Esophagus muscularis mucosa (tissue), 4 donors: ENCODE results near the gene RAB4A. TPM values are rescaled to one million over a fixed set of nuclear protein-coding genes. Genes with fewer than 3 reads are reported as not detected.
A peak's percentile ranks its signal among the peaks of the same experiment; 100 is the strongest.

Experiments used
- DNase-seq: peaks from one replicate; pipeline ENCODE4 v3.0.0-alpha.2; 2017; ENCODE audit errors: extremely low spot score
- H3K27ac ChIP-seq, 4 donors: fragments of 200-600 bp; sonication (generic); replicated peaks in 1 of 4; 1 replicate in 3 of 4; 2 replicates in 1 of 4; pipeline ENCODE4 v1.5.1; 2016 to 2019; ENCODE audit warnings: mild to moderate bottlenecking in 1 of 4
- H3K27me3 ChIP-seq, 4 donors: fragments of 200-600 bp; sonication (generic); one replicate each; pipeline versions ENCODE4 v1.5.1 to v1.6.0; 2016 to 2019
- H3K36me3 ChIP-seq, 4 donors: fragments of 200-600 bp; sonication (generic); one replicate each; pipeline ENCODE4 v1.5.1; 2016 to 2019
- H3K4me1 ChIP-seq, 4 donors: fragments of 200-600 bp; sonication (generic); one replicate each; pipeline ENCODE4 v1.5.1; 2016 to 2019
- H3K4me3 ChIP-seq, 4 donors: fragments of 200-600 bp; sonication (generic); 1 replicate in 2 of 4; 2 replicates in 2 of 4; pipeline ENCODE4 v1.5.1; 2016 to 2019; ENCODE audit warnings: mild to moderate bottlenecking in 4 of 4, moderate library complexity in 1 of 4
- H3K9me3 ChIP-seq, 4 donors: fragments of 200-600 bp; sonication (generic); 1 replicate in 3 of 4; 2 replicates in 1 of 4; pipeline ENCODE4 v1.5.1; 2016 to 2019
- CTCF ChIP-seq, 3 experiments: fragments of 200-600 bp in 2 of 3; fragments of 450-650 bp in 1 of 3; sonication (generic) in 2 of 3; IDR thresholded peaks; one replicate each; pipeline ENCODE4 v1.5.1; 2017 to 2019; ENCODE audit warnings: antibody characterized with exemption in 3 of 3, mild to moderate bottlenecking in 2 of 3, moderate library complexity in 1 of 3
- EP300 ChIP-seq: sonication (generic); formaldehyde crosslinking; IDR thresholded peaks from one replicate; pipeline ENCODE4 v1.6.1; 2017; ENCODE audit warnings: antibody characterized with exemption
- POLR2A ChIP-seq: fragments of 450-650 bp; IDR thresholded peaks from one replicate; pipeline ENCODE4 v1.6.1; 2017; ENCODE audit warnings: antibody characterized with exemption, moderate library complexity, mild to moderate bottlenecking, low read depth
- POLR2AphosphoS5 ChIP-seq, 2 donors: sonication (generic); formaldehyde crosslinking; IDR thresholded peaks; one replicate each; pipeline ENCODE4 v1.6.1; 2017; ENCODE audit warnings: antibody characterized with exemption in 2 of 2
- WGBS: methylation state at CpG from one replicate; pipeline ENCODE4 v1.1.5; 2018; 5-methylcytosine and 5-hydroxymethylcytosine counted together
- intact Hi-C: fragments of 100-400 bp; cut with DNase I; formaldehyde crosslinking; loops from one replicate; pipeline ENCODE4 v1.15.1; 2023
- total RNA-seq, 4 donors: library from RNA; depleted of rRNA; stranded (reverse); fragments of >200 nt; gene quantifications; one replicate each; pipeline versions ENCODE4 v1.1.0 to v1.2.1, GENCODE V29; 2016

Gene RAB4A
- total RNA-seq, 4 donors from 2014 or later, result 94.9 to 129 (median 108) TPM

- Histone ChIP-seq H3K9me3 (no peaks in the 10 kb centered on the region), H3K27me3 (no peaks in the 10 kb centered on the region), H3K4me1 (peaks cover 8 to 25% (median 17%) of the 10 kb centered on the region in 4 donors), H3K4me3 (no peak overlapping the region), H3K27ac (no peak overlapping the region), H3K36me3 (peaks cover 24 to 55% (median 28%) of the 10 kb centered on the region in 4 donors)
- WGBS, result 25% methylated on average over 2 of the region's 2 CpGs
- intact Hi-C loops, result no loop called here
- no peak for TF ChIP-seq POLR2A
- TF ChIP-seq POLR2AphosphoS5 (IDR thresholded peaks at IDR 0.05), result no peak
- TF ChIP-seq CTCF (IDR thresholded peaks at IDR 0.05), result no peak
- no peak for TF ChIP-seq EP300
- DNase-seq, result no peak
Observed at GRCh38 chr1:229309684-229310083, 38.8 kb downstream of the RAB4A start.

- intact Hi-C loops, result no loop called here
- TF ChIP-seq POLR2A (no peak), POLR2AphosphoS5 (IDR thresholded peaks at IDR 0.05) (no peak), EP300 (no peak), CTCF (IDR thresholded peaks at IDR 0.05) (no peak)
- no peak overlapping the region for H3K4me3 ChIP-seq
- H3K27ac ChIP-seq, result peak overlapping the region in 1 of 4 donors; percentile 19
- peaks cover 8 to 25% (median 17%) of the 10 kb centered on the region in 4 donors for H3K4me1 ChIP-seq
- no peak for DNase-seq
- H3K27me3 ChIP-seq, result no peaks in the 10 kb centered on the region
- 60% methylated on average over 6 of the region's 6 CpGs for WGBS
- no peaks in the 10 kb centered on the region for H3K9me3 ChIP-seq
- peaks cover 24 to 54% (median 27%) of the 10 kb centered on the region in 4 donors for H3K36me3 ChIP-seq
Observed at GRCh38 chr1:229310833-229311232, 39.9 kb downstream of the RAB4A start.

GRCh38 chr1:229316166-229316565 lies 45.3 kb downstream of the RAB4A start:
- Histone ChIP-seq H3K4me1 (peaks cover 0 to 3% (median 1%) of the 10 kb centered on the region in 4 donors), H3K27ac (no peak overlapping the region), H3K27me3 (no peaks in the 10 kb centered on the region), H3K4me3 (no peak overlapping the region), H3K36me3 (peaks cover 22 to 54% (median 31%) of the 10 kb centered on the region in 4 donors), H3K9me3 (no peaks in the 10 kb centered on the region)
- DNase-seq, result no peak
- intact Hi-C loops, result no loop called here
- TF ChIP-seq EP300 (no peak), POLR2AphosphoS5 (IDR thresholded peaks at IDR 0.05) (no peak), CTCF (IDR thresholded peaks at IDR 0.05) (no peak), POLR2A (no peak)
- 79% methylated on average over 2 of the region's 2 CpGs for WGBS

GRCh38 chr1:229318056-229318455 lies 47.1 kb downstream of the RAB4A start:
- no peak for TF ChIP-seq EP300
- TF ChIP-seq POLR2A, result no peak
- no peak for TF ChIP-seq CTCF (IDR thresholded peaks at IDR 0.05)
- TF ChIP-seq POLR2AphosphoS5 (IDR thresholded peaks at IDR 0.05), result no peak
- no peaks in the 10 kb centered on the region for H3K27me3 ChIP-seq
- peak; percentile 4 for DNase-seq
- intact Hi-C loops, result no loop called here
- peaks cover 31 to 57% (median 37%) of the 10 kb centered on the region in 4 donors for H3K36me3 ChIP-seq
- H3K27ac ChIP-seq, result no peak overlapping the region
- no peaks in the 10 kb centered on the region for H3K4me1 ChIP-seq
- 88% methylated on average over 4 of the region's 4 CpGs for WGBS
- no peaks in the 10 kb centered on the region for H3K9me3 ChIP-seq
- H3K4me3 ChIP-seq, result no peak overlapping the region

- whole genome bisulfite sequencing, result 87% methylated on average over 7 of the region's 7 CpGs
- Histone ChIP-seq H3K27me3 (no peaks in the 10 kb centered on the region), H3K9me3 (no peaks in the 10 kb centered on the region), H3K27ac (no peak overlapping the region), H3K4me3 (no peak overlapping the region), H3K36me3 (peaks cover 36 to 61% (median 40%) of the 10 kb centered on the region in 4 donors), H3K4me1 (no peaks in the 10 kb centered on the region)
- TF ChIP-seq CTCF (IDR thresholded peaks at IDR 0.05) (no peak), EP300 (no peak), POLR2AphosphoS5 (IDR thresholded peaks at IDR 0.05) (no peak), POLR2A (no peak)
- peak; percentile 42 for DNase-seq
- intact Hi-C loops, result no loop called here
Observed at GRCh38 chr1:229319487-229319886, 48.6 kb downstream of the RAB4A start.
